K562 (cell line): ENCODE measurements around the gene TGFB1I1. TPM values are rescaled to one million over a fixed set of nuclear protein-coding genes. Genes with fewer than 3 reads are reported as not detected.

Experiments
- CHAMP1 ChIP-seq: fragments of 450-650 bp; IDR thresholded peaks from 2 replicates; pipeline ENCODE4 v1.6.1; 2016; ENCODE audit warnings: mild to moderate bottlenecking
- GABPA ChIP-seq: fragments of 200-800 bp; sonication (Bioruptor generic); conservative IDR thresholded peaks from 2 replicates; pipeline ENCODE4 v1.6.1; 2016; ENCODE audit warnings: low read depth, missing genetic modification characterization, missing compliant biosample characterization
- HDAC6 ChIP-seq: IDR thresholded peaks from 2 replicates; pipeline ENCODE4 v1.6.1; 2012; ENCODE audit warnings: low read depth, mild to moderate bottlenecking, control low read depth, inconsistent platforms, low read length, moderate library complexity
- NR1H2 ChIP-seq: sonication (generic); formaldehyde crosslinking; IDR thresholded peaks from 2 replicates; pipeline ENCODE4 v1.4.0; 2020; ENCODE audit warnings: mild to moderate bottlenecking, missing genetic modification reagents
- RBM15 ChIP-seq: fragments of 200-400 bp; formaldehyde crosslinking; IDR thresholded peaks from 2 replicates; pipeline ENCODE4 v1.6.1; 2018; ENCODE audit warnings: mild to moderate bottlenecking, low read length, moderate library complexity; ENCODE audit not compliant: insufficient read depth
- ZNF121 ChIP-seq: sonication (generic); formaldehyde crosslinking; conservative IDR thresholded peaks from 2 replicates; pipeline ENCODE4 v1.8.0; 2022; ENCODE audit warnings: missing genetic modification reagents
- ZNF592 ChIP-seq: fragments of 450-650 bp; IDR thresholded peaks from 2 replicates; pipeline ENCODE4 v1.6.1; 2017; ENCODE audit warnings: antibody characterized with exemption, mild to moderate bottlenecking
- ZNF740 ChIP-seq, 3 experiments: fragments of 200-800 bp in 1 of 3; sonication (Bioruptor generic) in 1 of 3; sonication (generic) in 1 of 3; formaldehyde crosslinking in 1 of 3; IDR thresholded peaks; 2 replicates each; pipeline versions ENCODE4 v1.6.1 to v1.8.0; 2016 to 2022; ENCODE audit warnings: mild to moderate bottlenecking in 2 of 3, missing compliant biosample characterization in 2 of 3, missing genetic modification characterization in 2 of 3, missing genetic modification reagents in 1 of 3
- polyA plus RNA-seq, 8 experiments: library from polyadenylated mRNA; depleted of rRNA in 4 of 8; stranded (reverse) in 5 of 8; unstranded in 3 of 8; fragments of >200 nt; fragmentation: Nextera tagmentation in 2 of 8; fragmentation: Illumina TruSeq in 1 of 8; extraction: Ambion mirVana in 2 of 8; extraction: Trizol in 1 of 8; gene quantifications; 2 replicates each; pipeline versions ENCODE4 v1.2.1 to v1.2.3, GENCODE V29; 2011 to 2014; ENCODE audit warnings: inconsistent platforms in 1 of 8, missing spikeins in 1 of 8
- total RNA-seq, 7 experiments: library from RNA; depleted of rRNA in 6 of 7; stranded (reverse); fragments of >200 nt in 6 of 7; fragmentation: Illumina TruSeq in 2 of 7; extraction: Trizol in 2 of 7; gene quantifications; 2 replicates each; pipeline versions ENCODE4 v1.2.1 to v1.2.3, GENCODE V29; 2011 to 2021; ENCODE audit warnings: low replicate concordance in 1 of 7
- TF ChIP-seq, protein P1 (sequence below): fragments of 200-800 bp; sonication (Bioruptor generic); IDR thresholded peaks from 2 replicates; pipeline ENCODE4 v1.6.1; 2016; ENCODE audit warnings: missing genetic modification characterization, missing compliant biosample characterization
- TF ChIP-seq, protein P2 (sequence below): fragments of 250-450 bp; sonication (Bioruptor Pico); IDR thresholded peaks from 2 replicates; pipeline ENCODE4 v1.8.0; 2022; ENCODE audit warnings: moderate library complexity, mild to moderate bottlenecking, inconsistent platforms

Gene TGFB1I1
- total and polyA plus RNA-seq, 9 of the 15 experiments (the other 6 are each of a cell fraction or from before 2014, with no cell fraction given) = 0.04 to 0.91 (median 0.19) TPM

- TF ChIP-seq ZNF592 (0 out of 2 replicates have a peak, but pooled peaks have one; percentile 51), GABPA (tag) (no peak), CHAMP1 (no peak), ZNF121 (no peak), HDAC6 (no peak), ZNF740 (CRISPR knock-in tag; IDR thresholded peaks at IDR 0.05) (no peak), ZNF740 (tag; IDR thresholded peaks at IDR 0.05) (0 out of 4 replicates have a peak, but pooled peaks of 1 of the 2 experiments have one; percentile 34), RBM15 (no peak), NR1H2 (CRISPR knock-in tag) (no peak)
- TF ChIP-seq, protein P1, sequence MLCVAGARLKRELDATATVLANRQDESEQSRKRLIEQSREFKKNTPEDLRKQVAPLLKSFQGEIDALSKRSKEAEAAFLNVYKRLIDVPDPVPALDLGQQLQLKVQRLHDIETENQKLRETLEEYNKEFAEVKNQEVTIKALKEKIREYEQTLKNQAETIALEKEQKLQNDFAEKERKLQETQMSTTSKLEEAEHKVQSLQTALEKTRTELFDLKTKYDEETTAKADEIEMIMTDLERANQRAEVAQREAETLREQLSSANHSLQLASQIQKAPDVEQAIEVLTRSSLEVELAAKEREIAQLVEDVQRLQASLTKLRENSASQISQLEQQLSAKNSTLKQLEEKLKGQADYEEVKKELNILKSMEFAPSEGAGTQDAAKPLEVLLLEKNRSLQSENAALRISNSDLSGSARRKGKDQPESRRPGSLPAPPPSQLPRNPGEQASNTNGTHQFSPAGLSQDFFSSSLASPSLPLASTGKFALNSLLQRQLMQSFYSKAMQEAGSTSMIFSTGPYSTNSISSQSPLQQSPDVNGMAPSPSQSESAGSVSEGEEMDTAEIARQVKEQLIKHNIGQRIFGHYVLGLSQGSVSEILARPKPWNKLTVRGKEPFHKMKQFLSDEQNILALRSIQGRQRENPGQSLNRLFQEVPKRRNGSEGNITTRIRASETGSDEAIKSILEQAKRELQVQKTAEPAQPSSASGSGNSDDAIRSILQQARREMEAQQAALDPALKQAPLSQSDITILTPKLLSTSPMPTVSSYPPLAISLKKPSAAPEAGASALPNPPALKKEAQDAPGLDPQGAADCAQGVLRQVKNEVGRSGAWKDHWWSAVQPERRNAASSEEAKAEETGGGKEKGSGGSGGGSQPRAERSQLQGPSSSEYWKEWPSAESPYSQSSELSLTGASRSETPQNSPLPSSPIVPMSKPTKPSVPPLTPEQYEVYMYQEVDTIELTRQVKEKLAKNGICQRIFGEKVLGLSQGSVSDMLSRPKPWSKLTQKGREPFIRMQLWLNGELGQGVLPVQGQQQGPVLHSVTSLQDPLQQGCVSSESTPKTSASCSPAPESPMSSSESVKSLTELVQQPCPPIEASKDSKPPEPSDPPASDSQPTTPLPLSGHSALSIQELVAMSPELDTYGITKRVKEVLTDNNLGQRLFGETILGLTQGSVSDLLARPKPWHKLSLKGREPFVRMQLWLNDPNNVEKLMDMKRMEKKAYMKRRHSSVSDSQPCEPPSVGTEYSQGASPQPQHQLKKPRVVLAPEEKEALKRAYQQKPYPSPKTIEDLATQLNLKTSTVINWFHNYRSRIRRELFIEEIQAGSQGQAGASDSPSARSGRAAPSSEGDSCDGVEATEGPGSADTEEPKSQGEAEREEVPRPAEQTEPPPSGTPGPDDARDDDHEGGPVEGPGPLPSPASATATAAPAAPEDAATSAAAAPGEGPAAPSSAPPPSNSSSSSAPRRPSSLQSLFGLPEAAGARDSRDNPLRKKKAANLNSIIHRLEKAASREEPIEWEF (CRISPR knock-in tag) = no peak
- TF ChIP-seq, protein P2, sequence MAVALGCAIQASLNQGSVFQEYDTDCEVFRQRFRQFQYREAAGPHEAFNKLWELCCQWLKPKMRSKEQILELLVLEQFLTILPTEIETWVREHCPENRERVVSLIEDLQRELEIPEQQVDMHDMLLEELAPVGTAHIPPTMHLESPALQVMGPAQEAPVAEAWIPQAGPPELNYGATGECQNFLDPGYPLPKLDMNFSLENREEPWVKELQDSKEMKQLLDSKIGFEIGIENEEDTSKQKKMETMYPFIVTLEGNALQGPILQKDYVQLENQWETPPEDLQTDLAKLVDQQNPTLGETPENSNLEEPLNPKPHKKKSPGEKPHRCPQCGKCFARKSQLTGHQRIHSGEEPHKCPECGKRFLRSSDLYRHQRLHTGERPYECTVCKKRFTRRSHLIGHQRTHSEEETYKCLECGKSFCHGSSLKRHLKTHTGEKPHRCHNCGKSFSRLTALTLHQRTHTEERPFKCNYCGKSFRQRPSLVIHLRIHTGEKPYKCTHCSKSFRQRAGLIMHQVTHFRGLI (CRISPR knock-in tag) = no peak
Measured at GRCh38 chr16:31427441-31428278, 44.3 kb upstream of the TGFB1I1 start (continued).
